Coronary artery (tissue), 2 donors: ENCODE results near the gene DICER1.
"Not testable (repeated sequence)": the region's sequence is repeated elsewhere in the genome, so short reads cannot be mapped to it uniquely, and the experiment has no call there.

ENCODE experiments used
- DNase-seq: peaks from one replicate; pipeline ENCODE4 v3.0.0-alpha.2; 2017; ENCODE audit warnings: low spot score
- H3K27ac ChIP-seq, 2 donors: fragments of 200-600 bp; sonication (generic); one replicate each; pipeline ENCODE4 v1.5.1; 2016 to 2019
- H3K4me3 ChIP-seq: fragments of 200-600 bp; sonication (generic); 2 replicates; pipeline ENCODE4 v1.5.1; 2016; ENCODE audit warnings: mild to moderate bottlenecking, moderate library complexity
- TF ChIP-seq, protein P1 (sequence below): fragments of 200-600 bp; sonication (generic); IDR thresholded peaks from one replicate; pipeline ENCODE4 v1.5.1; 2019; ENCODE audit warnings: antibody characterized with exemption

Gene DICER1, protein sequence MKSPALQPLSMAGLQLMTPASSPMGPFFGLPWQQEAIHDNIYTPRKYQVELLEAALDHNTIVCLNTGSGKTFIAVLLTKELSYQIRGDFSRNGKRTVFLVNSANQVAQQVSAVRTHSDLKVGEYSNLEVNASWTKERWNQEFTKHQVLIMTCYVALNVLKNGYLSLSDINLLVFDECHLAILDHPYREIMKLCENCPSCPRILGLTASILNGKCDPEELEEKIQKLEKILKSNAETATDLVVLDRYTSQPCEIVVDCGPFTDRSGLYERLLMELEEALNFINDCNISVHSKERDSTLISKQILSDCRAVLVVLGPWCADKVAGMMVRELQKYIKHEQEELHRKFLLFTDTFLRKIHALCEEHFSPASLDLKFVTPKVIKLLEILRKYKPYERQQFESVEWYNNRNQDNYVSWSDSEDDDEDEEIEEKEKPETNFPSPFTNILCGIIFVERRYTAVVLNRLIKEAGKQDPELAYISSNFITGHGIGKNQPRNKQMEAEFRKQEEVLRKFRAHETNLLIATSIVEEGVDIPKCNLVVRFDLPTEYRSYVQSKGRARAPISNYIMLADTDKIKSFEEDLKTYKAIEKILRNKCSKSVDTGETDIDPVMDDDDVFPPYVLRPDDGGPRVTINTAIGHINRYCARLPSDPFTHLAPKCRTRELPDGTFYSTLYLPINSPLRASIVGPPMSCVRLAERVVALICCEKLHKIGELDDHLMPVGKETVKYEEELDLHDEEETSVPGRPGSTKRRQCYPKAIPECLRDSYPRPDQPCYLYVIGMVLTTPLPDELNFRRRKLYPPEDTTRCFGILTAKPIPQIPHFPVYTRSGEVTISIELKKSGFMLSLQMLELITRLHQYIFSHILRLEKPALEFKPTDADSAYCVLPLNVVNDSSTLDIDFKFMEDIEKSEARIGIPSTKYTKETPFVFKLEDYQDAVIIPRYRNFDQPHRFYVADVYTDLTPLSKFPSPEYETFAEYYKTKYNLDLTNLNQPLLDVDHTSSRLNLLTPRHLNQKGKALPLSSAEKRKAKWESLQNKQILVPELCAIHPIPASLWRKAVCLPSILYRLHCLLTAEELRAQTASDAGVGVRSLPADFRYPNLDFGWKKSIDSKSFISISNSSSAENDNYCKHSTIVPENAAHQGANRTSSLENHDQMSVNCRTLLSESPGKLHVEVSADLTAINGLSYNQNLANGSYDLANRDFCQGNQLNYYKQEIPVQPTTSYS (N-terminal part only)

DNA sequence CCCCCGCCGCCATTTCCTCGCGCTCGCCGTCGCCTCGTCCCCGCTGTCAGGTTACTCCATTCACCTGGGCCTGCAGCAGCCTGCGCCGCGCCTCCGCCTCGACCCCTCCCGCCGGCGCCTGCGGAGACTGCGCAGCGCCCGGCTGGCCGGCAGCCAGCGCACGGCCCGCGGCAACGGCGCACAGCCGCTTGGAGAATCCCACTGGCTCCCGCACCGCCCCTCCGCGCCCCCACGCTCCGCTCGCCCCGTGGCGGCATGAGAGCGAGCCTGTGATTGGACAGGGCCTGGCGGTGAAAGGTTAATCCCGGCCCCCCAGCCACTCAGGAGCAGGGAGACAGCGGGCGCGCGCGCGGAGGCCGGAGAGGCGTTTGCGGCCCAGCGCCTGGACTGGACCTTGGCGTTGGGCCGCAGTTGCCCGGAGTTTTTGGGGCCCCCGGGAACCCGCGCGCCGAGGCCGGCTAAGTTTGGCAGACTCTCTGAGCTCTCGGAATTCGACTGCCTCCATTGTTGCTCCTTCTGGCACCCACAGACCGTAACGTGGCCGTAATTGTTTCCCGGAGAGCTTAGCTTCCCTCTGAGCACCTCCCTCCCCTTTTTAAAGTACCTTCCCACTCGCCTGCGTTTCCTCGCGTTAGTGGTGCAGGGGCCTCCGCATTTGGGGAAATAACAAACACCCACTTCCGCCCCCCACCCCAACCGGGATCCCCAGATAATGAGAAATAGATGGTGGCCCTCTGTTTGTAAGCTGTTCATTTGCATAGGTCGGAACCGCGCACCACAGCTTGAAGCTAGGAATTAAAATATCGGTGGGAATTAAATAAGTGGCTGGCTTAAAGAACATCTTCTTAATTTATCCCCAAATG is at the start of gene DICER1:
Gene DICER1 (minus strand): TSS at position 203 of the 863 bp plus-strand sequence. CDS start 24,071 bp downstream, outside the sequence.
- H3K27ac ChIP-seq: peak within 1 kb of the TSS; percentile 94 to 95
- H3K4me3 ChIP-seq: peak within 1 kb of the TSS; percentile 84
- DNase-seq: peak; percentile 97
- TF ChIP-seq, protein P1, sequence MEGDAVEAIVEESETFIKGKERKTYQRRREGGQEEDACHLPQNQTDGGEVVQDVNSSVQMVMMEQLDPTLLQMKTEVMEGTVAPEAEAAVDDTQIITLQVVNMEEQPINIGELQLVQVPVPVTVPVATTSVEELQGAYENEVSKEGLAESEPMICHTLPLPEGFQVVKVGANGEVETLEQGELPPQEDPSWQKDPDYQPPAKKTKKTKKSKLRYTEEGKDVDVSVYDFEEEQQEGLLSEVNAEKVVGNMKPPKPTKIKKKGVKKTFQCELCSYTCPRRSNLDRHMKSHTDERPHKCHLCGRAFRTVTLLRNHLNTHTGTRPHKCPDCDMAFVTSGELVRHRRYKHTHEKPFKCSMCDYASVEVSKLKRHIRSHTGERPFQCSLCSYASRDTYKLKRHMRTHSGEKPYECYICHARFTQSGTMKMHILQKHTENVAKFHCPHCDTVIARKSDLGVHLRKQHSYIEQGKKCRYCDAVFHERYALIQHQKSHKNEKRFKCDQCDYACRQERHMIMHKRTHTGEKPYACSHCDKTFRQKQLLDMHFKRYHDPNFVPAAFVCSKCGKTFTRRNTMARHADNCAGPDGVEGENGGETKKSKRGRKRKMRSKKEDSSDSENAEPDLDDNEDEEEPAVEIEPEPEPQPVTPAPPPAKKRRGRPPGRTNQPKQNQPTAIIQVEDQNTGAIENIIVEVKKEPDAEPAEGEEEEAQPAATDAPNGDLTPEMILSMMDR: no peak

DNA sequence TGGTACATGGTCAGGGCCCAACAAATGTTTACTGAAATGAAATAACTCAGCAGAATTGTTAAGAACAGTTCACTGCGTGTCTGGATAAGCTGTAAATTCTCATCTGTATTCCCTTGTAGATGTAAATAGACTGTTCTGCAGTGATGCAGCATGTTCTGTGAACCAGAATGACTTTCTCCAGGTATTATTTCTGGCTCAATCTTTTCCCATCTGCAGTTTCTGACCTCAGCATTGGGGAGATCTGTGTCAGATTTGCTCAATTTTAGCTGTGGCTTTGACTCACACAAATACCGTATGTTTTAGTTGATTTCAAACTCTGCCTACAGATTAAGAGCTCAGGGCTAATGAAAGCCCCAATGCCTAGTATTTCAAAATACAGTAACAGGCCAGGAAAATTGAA is 49.2 kb upstream of the DICER1 start:
- DNase-seq: no peak
- TF ChIP-seq, protein P1: no peak
- Histone ChIP-seq H3K4me3 (no peak overlapping the region), H3K27ac (no peak overlapping the region)

DNA sequence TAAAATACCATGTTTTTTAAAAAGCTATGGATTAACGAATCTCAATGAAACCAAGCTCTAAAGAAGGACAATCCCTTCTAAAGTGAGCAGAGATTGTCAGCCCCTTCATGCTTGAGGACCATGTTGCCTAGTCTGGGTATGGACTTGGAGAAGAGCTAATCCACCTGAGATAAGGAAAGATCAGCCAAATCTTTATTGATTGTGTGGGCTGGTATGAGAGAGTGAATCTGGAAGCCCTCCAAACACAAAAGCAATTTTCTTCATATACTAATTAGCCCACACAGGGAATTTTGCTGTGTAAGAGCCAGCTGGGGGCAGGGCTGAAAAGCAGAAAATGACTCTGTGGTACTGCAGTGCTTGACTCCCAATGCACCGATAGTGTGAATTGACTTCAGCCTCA is 47.4 kb upstream of the DICER1 start:
- DNase-seq: no peak
- TF ChIP-seq, protein P1: no peak
- no peak overlapping the region for H3K27ac ChIP-seq
- no peak overlapping the region for H3K4me3 ChIP-seq

DNA sequence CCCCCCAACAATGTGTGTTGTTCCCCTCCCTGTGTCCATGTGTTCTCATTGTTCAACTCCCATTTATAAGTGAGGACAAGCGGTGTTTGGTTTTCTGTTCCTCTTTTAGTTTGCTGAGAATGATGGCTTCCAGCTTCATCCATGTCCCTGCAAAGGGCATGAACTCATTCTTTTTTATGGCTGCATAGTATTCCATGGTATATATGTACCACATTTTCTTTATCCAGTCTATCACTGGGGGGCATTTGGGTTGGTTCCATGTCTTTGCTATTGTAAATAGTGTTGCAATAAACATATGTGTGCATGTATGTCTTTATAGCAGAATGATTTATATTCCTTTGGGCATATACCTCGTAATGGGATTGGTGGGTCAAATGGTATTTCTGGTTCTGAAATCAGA is 44.4 kb upstream of the DICER1 start:
- not testable (repeated sequence) for H3K27ac ChIP-seq, DNase-seq

DNA sequence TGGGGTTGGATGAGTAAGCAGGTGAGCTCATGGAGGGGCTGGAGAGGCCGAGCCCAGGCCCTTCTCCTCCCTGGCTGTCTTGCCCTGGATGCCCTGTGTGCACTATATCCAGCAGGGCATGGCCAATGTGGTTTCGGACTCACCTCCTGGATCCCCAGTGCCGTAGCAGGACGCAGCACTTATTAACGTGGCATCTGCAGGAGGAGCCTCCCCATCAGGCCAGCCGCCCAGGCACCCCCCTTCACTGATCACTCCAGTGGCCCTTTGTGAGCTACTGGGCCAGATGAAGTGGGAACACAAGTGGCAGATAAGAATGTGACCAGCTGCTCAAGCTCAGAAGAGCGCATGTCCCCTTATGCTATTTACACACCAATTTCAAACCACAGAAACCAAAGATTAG is 43.1 kb upstream of the DICER1 start:
- peak; percentile 28 for DNase-seq
- TF ChIP-seq, protein P1: no peak
- no peak overlapping the region for H3K27ac ChIP-seq
- no peak overlapping the region for H3K4me3 ChIP-seq

More for the DNA sequence above, 44.4 kb upstream of the DICER1 start:
- H3K4me3 ChIP-seq: not testable (repeated sequence)

DNA sequence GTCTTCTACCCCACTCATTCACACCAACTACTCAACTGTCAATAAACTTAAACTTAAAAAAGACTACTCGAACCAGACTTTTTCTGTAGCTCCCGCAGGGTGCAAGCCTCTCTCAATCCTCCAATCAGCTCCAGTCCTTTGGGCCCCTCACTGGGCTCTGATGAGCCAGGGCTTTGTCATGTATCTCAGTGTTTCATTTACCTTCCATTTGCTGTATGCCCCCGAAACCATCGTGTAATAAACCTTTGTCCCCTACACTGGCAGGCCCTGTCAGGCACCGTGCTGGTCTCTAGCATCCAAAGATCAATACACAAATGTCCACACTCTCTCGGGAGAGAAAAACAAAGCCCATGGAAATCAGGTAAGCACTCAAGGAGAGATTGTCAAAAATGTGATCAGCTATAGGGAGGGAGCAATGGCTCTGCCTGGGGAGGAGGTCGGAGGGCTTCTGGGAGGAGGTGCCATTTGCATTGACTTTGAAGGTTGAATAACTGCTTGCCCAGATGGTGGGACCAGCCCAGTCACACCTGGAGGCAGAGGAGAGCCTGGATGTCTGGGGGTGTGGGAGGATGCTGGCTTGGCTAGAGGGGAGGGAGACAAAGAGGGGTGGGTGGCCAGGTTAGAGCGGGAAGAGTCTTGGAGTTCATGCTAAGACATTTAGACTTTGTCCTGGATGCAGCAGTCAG is 42.1 kb upstream of the DICER1 start:
- Histone ChIP-seq H3K27ac (no peak overlapping the region), H3K4me3 (no peak overlapping the region)
- TF ChIP-seq, protein P1: no peak
- peak; percentile 46 for DNase-seq
